Fibroblast of skin of right biceps (primary cell): ENCODE measurements around the gene MMAB.

Experiments used
- DNase-seq: peaks from one replicate; pipeline ENCODE4 v3.0.0-alpha.2; 2013

MMAB gene

DNA sequence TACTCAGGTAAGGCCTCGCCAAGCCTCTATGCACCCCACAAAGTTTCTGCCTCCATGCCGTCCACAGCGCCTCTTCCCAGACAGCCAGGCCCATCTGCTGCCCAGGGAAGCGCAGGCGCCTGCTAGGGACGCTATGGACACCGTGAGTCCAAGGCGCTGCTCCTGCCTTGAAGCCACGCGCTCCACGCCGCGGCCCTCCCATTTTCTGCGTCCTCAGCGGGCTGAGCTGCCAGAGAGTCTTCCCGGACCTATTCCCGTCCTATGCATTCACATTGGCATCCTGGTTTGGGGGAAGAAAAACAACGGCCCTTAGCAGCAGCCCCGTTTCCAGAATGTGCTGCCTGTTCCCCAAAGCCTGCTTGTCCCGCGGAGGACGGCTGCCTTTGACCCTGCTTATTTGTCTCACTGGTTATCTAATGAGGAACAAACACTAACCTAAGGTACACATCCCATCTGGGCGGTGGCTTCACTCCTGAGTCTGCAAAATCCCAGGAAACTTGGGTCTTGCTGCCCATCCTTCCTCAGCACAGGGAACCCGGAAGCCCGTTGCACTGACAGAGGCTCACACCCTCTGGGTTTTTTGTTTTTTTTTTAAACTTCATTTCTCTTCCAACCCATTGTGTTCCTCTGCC lies 38.0 kb downstream of the MMAB start:
- DNase-seq, result no peak

DNA sequence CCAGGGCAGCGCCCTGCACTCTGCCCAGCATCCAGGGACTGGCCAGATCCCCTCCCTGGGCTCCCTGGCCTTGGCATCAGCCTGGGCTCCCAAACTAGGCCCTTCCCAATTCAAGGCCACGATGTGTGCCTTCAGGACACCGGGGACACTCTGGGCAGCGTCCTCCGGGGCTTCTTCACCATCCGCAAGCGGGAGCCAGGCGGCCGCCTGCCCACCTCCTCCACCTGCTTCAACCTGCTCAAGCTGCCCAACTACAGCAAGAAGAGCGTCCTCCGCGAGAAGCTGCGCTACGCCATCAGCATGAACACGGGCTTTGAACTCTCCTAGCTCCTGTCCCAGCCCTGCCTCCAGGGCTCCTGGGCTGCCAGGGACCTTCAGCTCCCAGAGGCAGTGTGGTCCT lies 38.8 kb downstream of the MMAB start:
- DNase-seq, result no peak

DNA sequence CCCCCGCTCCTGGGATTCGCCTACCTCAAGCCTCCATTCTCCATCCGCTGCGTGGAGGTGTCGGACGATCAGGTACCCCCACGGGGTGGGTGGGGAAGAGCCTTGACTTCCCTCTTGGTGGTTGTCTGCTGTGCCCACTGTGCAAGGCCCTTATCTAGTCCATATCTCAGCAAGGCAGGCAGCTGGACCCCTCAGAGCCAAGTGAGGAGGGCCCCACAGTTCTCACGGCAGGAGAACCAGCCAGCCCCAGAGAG lies 39.9 kb downstream of the MMAB start:
- DNase-seq, result no peak

DNA sequence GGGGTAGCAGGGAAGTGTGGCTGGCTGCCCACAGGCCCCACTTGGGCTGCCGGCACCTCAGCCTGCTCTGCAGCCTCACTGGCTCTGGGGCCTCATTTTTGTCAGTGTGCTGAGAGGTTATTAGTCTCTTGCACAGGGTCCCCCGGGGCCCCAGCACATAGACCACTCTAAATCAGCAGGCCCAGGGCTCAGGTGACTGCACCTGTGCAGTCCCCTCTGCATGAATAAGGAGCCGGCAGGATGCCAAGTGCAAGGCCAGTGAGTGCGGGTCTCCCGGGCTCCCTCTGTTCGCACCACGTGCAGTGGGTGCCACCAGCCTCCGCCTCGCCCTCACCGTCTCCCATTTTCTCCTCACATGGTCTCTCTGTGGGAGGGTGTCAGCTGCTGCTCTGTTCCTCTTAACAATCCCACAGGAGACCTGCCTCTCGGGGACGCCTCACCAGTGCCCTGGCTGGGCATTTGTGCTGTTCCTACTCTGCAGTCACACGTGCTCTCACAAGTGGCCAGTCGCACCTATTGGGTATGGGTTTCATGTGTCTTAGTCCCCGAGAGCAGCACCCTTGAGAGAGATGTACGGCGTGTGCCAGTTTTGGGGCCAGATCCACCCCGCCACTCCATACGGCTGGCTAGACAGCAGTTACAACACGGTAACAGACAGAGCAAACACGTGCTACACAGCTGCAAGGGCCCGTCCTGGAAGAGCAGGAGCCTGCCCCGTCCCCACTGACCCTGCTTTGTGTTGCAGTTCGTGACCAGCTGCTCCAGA lies 40.4 kb downstream of the MMAB start:
- DNase-seq, result no peak

DNA sequence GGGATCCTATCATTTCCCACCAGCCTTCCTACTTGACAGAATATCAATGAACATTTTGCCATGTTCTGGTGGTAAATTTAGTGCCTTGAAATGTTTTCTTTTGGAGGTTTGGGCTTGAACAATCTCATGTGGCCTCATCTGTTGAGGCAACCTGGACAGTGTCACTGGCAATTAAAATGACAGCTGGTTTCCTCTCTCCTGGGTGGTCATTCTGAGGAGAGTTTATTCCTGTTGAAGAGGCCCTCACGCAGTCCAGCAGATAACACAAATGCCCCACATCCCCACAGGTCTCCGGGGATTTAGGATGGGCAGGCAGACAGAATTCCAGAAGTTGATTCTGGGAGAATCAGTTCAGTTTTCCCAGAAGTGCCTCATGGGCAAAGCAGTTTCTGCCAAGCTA lies 41.9 kb downstream of the MMAB start:
- no peak for DNase-seq

DNA sequence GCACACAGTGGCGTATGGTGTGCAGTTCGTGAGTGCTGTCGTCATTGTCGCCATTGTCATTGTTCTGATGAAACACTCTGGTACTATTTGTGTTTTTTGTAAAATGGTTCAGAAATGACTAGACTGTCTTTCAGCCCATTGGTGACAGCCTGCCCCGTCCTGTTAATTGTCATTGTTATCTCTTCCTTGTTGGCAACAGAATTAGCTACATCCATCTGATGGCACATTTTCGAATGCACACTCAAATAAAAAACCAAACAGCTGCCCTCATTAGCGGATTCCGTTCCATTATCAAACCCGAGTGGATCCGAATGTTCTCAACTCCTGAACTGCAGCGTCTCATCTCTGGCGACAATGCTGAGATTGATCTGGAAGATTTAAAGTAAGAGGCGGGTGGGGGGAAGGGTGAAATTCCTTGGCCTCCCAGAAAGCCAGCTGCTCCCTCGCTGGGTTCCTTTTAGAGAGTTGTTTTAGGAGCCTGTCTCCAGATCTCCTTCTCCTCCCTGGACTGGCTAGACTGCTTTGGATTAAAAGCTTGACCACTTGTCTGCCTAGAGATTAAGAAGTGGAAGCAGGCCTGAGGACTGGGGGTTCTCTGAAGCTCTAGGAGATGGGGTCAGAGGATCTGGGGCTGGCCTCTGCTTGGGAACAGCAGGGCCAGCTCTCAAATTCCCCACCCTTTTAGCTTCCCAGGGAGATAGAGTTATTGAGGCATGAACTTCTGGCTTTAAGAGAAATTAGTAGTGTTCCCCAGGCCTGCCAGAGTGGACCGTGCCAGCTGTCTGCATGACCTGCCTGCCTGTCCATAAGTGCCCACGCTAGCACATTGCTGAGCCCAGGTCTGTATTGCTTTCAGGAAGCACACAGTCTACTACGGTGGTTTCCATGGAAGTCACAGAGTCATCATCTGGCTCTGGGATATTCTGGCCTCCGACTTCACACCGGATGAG lies 43.3 kb downstream of the MMAB start:
- DNase-seq, result no peak

DNA sequence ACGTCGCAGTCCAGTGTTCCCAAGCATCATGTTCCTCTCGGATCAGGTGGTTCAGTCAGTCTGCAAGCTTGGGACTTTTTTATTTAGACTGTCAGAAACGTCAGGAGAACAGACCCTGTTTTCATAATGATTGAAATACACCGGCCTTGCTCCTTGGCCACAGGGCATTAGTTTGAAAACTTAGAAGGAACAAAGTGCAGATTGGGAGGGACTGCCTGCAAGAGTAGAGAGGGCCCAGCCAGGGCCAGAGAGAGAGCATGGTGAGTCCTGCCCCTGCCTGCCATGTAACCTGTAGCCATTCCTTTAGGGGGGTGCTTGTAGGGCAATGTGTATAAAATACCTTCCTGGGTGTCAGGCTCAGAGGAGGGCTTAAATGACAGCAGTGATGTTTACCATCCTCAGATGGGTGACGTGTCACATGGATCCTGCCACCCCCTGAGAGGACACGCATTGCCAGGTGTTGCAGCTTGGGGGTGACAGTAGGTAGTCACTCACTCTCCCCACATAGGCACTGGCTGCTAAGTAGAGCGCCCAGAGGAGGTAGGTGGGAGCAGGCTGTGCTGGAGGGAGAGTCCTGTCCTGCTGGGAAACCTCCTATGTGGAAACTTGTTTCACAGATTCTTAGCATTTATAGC lies 45.7 kb downstream of the MMAB start:
- DNase-seq, result no peak

DNA sequence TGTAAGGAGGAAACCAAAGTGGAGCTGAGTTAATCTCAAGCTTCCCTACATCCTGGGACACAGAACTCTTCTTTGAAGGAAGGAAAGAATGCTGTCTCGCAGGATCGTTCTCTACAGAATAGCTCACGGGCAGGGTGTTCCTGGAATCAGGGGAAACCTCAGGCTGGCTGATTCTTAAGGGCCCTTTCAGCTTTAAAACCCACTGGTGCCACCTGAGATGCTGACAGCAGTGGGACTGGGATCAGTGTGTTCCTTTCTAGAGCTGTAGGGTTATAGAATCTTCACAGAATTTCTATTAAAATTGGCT lies 48.1 kb downstream of the MMAB start:
- no peak for DNase-seq

DNA sequence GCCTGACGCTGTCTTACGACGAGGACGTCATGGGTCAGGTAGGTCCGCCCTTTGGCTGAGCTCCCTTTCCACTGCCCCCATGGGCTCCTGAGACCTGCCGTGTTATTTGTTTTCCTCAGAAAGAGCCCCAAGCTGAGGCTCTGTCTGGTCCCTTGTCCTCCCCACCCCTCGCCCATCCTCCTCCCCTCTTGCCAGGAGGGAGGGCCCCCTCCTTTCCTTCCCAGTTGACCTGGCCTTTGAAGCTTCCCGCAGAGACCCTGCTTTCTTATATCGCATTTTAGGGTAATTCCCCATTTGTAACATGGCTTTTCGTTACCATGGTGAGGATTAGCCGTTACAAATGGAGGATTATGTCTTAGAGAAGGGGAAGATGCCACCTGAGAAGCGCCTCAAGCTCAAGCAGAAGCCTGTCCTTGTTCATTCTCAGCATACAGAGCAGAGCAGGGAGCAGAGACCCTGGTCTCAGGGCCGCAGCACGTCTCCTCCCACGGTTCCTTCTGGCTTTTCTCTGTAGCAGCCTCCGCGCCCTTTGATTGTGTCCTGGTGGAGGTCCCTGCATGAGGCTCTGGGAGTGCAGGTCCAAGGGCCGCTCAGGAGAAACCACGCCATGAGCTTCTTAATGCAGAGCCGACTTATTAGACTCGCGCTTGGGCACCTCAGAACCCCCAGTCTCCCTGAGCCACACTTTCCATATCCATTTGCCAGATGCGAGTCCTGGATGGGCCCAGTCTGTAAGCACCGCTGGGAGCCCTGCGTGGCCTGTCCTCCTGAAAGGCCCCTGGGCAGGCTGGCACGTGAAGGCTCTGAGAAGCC lies 48.6 kb downstream of the MMAB start:
- DNase-seq, result no peak

DNA sequence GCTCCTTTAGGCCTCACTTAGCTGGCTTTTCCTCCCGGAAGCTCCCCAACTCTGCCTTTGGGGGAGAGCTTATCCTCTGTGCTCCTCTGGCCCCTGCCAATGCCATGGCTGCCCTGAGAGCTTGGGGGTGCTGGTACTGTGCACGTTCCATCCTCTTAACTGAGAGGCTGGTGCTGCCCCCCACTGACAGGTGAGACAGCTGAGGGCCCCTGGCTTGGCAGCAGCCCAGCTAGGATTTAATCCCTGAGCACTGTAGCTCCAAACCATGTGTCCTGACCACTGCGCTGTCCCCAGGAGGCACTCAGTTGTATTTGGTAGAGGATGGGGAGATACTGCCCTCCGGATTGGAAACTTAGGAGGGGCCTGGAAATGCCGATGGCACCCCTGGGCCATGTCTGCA lies 49.8 kb downstream of the MMAB start:
- no peak for DNase-seq

DNA sequence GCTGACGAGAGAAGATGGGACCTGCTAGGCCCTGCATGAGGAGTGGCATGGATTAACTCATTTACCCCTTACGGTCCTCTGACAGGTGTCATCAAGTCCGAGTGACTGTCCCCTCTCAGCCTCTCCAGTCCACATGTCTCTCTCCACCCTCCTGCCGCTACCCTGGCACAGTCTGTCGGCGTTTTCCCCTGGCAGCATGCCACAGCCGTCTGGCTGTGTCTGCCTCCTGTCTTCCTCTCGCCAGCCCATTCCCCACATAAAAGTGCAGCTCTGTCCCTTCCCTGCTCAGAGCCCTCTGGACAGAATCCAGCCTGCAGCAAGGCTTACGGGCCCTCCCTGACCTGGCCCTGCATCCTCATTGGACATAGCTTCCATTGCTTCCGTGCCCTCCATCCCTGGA lies 50.2 kb downstream of the MMAB start:
- no peak for DNase-seq

DNA sequence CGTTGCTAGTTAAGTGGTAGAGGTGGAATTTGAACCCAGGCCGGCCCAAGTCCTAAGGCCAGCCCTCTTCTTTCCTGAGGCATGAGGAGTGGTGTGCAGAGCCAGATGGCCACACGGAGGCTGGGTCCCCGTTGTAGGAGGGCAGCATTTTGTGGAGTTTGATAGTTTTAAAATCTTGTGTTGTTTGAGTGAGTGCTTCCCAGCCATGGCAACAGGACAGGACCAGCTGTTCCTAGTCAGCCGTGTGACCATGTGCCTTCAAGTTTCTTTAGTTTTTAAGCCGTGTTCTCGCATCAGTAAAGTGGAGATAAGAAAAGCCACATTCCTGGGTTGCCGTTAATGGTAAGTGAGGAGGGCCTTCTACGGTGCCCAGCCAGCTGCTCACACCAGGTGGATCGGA lies 51.5 kb downstream of the MMAB start:
- DNase-seq, result no peak

DNA sequence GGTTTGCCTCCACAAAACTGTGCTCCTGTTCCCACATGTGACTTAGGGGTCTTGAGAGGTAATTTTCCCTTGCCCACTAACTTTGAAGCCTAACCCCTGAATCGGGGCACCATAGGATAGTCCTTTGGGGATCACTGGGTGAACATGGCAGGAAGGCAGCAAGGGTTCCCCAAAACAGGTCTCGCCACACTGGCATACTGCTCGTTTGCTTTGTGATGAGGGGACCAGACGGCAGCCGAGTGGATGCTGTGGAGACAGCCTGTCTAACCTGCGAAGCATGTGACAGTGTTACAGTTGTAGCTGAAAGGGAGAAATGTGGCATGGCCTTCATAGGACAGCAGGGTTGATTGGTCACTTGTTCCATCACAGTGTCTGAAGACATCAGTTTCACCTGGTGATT lies 53.5 kb downstream of the MMAB start:
- no peak for DNase-seq

DNA sequence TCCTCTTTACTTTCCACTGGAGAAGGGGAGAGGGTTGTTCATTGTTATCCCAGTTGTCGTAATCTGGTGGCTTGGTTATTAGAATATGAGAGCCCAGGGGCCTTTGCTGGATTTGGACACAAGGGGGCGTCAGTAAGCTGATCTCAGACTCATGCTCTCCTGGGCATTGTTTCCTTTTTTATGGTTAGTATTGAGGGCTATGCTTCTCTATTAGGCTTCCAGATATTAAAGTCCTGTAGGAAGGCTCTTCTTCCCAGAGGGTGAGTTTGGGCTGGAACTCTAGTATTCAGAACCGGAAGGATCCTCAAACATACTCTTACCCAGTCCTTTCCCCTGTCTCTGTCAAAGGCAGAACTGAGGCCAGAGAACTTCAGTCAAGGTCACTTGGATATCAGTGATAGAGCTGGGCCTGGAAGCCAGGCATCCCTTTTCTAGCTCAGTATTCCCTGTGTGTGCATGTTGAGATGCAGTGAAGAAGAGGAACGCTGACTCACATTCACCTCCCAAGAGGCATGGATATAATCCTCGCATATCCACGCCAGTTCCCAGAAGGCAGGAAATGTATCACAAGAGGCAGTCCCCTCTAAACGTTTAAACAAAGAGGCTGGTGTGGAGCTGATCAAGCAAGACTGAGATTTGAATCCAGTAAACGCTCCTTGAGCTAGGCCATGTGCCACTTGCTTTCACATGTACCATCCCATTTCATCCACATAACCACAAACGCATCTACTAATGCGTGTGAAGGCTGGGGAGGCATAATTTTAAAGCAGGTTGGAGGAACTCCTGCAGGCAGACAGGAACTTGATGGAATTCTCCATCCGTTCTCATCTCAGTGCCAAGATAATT lies 54.3 kb downstream of the MMAB start:
- peak; percentile 94 for DNase-seq

DNA sequence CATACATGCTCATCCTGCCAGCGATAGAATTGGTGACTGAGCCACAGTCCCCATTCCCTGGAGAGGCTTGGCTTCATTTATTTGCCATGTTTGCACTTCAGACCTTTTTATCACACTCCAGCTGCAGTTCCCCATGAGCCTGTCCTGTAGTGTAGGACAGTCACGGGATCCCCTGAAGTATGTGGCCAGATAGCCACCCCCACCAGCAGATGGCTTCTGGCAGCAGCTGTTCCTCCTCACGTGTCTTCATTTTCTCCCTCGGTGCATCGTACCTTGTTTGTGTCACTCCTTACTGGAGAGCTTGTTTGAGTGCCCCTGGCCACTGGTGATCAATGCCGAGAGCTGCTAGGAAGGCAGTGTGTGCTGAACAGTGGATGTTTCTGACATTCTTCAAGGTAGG lies 55.7 kb downstream of the MMAB start:
- DNase-seq, result no peak

DNA sequence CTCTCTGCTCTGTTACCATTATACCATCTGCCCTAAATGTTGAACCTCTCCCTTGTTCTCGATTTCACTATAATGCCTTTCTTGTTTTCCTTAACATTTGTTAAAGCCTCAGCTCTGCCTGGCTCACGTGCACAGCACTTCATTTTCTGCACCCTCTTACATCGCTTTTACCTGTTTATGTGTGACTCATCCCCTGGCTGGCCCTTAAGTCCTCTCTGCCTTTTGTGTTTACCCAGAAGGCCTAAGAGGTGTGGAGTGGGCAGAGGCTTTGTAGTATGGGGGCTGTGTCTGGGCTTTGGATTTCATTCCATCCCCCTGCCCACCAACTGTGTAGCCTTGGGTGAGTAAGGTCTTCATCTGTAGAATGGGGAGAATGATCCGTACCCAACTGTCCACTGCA lies 59.3 kb downstream of the MMAB start:
- no peak for DNase-seq

DNA sequence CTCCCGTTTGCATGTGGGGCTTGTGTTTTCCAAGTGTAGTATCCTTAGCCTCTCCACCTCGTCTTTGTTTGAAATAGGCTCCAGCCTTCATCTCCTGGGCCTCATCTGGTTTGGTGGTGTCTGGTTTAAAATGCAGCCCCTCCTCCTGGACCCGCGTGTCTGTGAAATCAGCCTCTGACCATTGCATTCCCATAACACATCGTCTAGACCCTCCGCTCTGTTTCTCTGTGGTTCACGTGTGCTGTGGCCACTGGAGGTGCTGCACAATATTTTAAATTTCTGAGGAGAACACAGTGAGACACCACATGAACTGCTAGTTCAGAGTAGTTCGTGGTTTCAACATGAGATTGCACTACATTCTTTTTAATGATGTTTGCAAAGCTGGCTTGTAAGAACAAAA lies 60.3 kb downstream of the MMAB start:
- DNase-seq, result no peak

DNA sequence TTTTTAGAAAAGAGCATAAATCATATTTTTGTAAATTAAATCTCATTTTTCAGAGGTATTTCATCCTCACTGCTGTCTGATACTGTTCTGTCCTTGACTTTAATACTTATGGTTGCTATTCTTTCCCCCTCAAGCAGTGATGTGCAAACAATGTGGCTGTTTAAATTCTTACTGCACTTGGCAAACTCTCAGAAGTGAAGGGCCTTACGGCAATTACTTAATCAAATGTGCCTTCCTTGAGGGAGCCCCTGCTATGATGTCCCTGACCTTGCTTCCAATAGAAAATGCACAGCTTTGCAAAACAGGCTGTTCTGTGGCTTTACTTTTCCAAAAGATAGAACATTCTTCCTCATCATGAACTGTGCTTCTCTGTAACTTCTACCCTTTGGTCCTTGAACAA lies 60.7 kb downstream of the MMAB start:
- no peak for DNase-seq

DNA sequence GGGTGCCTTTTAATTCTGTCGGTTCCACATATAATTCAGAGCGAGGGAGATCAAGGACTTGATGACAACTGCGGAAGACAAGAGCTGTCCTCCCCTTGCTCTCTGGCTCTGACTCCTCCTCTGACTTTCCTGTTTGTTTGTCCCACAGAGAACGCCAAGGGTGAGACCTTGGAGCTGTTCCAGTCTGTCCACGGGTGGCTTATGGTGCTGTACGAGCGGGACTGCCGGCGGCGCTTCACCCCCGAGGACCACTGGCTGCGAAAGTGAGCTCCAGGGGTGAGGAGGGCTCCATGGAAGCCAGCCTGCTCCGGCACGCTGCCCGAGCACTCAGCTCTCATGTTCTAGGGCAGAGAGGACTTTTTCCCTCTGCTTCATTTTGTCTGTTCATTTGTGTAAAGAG lies 63.1 kb downstream of the MMAB start:
- no peak for DNase-seq

DNA sequence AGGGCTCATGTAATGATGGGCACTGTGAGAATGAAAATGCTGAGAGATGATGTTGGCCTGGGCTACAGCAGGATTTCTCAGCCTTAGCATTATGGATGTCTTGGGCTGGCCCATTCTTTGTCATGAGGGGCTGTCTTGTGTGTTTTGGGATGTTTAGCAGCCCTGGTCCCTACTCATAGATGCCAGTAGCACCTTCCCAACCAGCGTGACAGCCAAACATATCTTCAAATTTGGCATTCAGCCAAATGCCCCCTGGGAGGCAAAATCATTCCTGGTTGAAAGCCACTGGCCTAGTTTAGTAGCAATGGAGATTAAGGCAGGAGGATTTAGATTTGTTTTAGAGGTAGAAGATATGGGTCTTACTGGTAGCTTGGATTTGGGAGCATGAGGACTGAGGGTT lies 69.2 kb downstream of the MMAB start:
- DNase-seq, result no peak
